HG03095 (cell line): ENCODE results near the gene KRIT1.
A peak's percentile ranks its signal among the peaks of the same experiment; 100 is the strongest.
"Not testable (repeated sequence)": the region's sequence is repeated elsewhere in the genome, so short reads cannot be mapped to it uniquely, and the experiment has no call there.

Experiments
- ATAC-seq: cut with Tn5 transposase; IDR thresholded peaks from one replicate; pipeline ENCODE4 v1.9.1; 2021; ENCODE audit warnings: moderate library complexity; ENCODE audit not compliant: unreplicated experiment

The KRIT1 gene

DNA sequence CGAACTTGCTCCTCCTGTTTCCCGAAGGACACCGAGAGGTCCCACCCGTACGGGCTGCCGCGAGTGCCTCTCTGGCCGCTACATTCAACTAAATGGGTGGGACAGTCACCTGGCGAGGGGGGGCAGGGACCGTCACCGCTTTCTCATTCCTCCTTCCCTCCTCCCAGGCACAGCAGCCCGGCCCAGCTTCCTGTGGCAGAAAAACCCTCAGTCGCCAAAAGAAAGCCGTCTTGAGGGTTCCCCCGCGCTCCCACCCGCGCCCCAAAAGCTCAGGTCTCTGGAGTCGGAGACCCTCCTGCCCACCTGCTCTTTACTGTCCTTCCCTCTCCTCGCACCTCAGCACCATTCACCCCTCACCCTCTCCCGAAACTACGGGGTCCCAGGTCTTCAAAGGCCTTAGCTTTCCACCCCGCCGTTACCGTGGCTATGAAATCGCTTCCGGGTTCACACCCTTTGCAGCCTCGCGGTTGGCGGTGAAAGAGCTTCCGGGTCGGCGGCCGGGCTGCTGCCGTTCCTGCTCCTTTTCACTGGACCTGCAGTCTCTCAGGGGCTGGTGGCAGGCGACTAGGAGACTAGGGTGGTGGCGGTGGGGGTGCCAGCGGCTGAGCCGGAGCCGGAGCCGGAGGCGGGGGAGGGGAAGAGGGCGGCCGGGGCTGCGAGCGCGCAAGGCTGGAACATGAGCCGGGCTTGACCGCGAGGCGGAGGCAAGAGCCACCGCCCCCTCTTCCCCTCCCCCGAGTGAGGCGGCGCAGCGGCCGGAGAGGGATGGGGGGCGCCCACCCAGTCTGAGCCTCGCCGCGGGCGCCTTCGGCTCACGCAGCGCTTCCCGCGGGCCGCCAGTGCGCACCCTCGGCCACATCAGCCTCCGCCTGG lies at the start of gene KRIT1, which contains the start of gene ANKIB1:
KRIT1 (minus strand) TSS at position 428 of the 873 bp plus-strand sequence. CDS start 3,779 bp downstream, outside the sequence.
ANKIB1 (plus strand) TSS at position 488 of the 873 bp plus-strand sequence. CDS start 49,005 bp downstream, outside the sequence.
- peak; percentile 74 for ATAC-seq

- ATAC-seq, result no peak
Observed at GRCh38 chr7:92295391-92295790, 49.7 kb upstream of the KRIT1 start.

GRCh38 chr7:92293896-92294590 lies 48.3 kb upstream of the KRIT1 start:
- ATAC-seq, result no peak

DNA sequence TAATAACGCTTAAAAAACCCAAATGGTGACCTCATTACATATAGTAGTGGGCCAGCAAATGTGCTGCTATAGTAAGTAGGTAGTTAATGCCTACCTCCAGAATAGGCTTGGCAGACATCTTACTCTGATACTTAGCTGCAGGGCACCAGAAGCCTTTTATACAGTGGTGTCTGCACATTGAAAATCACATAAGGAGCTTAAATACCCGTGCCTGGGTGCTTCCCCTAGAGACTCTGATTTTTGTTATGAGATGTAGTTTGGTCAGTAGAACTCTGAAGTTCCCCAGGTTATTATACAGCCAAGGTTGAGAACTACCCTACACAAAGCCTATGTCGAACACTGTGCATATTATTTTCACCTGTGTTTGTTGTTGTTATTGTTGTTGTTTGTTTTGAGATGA lies 47.3 kb upstream of the KRIT1 start:
- peak; percentile 51 for ATAC-seq

- ATAC-seq, result no peak
Observed at GRCh38 chr7:92289321-92289720, 43.6 kb upstream of the KRIT1 start.

DNA sequence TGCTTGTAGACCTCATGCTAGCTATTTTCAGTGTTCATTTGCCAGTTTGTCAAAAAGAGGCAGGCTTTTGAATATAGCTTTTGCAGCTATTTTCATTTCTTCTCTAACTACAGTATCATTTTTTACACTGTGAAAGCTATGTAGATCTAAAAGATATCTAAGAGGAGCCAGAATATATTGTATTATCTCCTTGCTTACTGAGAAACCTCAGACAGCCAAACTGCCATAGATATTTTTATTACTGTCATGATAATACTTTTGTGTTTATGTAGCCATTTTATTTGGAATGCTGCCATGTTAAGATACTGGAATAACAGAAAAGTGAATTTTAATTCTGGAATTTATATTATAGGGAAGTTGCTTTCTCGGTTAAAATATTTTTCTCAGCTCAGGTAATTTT lies 37.2 kb upstream of the KRIT1 start:
- ATAC-seq, result no peak

DNA sequence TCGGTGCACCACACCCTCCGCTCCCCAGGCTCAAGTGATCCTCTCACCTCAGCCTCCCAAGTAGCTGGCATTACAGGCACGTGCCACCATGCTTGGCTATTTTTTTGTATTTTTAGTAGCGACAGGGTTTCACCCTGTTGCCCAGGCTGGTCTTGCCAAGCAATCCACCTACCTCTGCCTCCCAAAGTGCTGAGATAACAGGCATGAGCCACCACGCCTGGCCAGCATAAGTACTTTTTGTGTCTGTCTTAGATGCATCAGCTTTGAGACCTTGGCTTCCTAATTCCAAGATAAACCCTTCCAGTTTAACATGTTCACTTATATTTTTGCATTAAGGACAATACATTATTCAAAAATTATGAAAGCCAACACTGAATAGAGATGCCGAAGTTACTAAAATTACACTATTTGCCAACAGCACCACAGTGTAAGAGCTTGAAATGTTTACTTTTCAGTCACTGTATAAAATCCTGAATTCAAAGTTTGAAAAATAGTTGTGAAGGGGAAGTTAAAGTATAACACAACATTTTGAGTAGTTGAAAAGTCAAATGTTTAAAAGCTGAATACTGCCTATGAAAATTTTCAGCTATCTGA lies 36.6 kb upstream of the KRIT1 start:
- no peak for ATAC-seq

GRCh38 chr7:92281031-92281430 lies 35.3 kb upstream of the KRIT1 start:
- no peak for ATAC-seq

GRCh38 chr7:92279396-92280031 lies 33.8 kb upstream of the KRIT1 start:
- ATAC-seq, result no peak

DNA sequence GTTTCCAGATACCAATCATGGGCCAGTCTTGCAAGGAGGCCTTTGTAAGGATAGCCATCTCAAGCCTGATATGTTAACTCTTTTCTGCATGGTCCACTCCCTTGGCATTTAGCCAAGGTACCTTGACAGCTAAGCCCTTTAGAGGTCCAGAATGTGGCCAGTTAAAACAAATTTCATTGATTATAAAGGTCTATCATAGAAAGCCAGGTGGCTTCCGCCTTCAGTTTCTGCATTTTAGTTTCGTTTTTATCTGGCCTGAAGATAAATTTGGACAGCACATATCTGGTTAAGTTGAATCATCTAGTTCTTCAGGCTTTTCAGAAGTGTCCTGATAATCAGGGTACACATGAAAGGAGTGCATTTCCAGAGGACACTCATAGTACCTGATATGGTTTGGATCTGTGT lies 30.7 kb upstream of the KRIT1 start:
- peak; percentile 83 for ATAC-seq

- no peak for ATAC-seq
Observed at GRCh38 chr7:92275327-92275726, 29.6 kb upstream of the KRIT1 start.

- no peak for ATAC-seq
Observed at GRCh38 chr7:92268921-92269320, 23.2 kb upstream of the KRIT1 start.

GRCh38 chr7:92266415-92267241 lies 20.9 kb upstream of the KRIT1 start:
- no peak for ATAC-seq

- ATAC-seq, result no peak
Observed at GRCh38 chr7:92260248-92260781, 14.6 kb upstream of the KRIT1 start.

GRCh38 chr7:92259610-92260247 lies 14.0 kb upstream of the KRIT1 start:
- ATAC-seq, result no peak

DNA sequence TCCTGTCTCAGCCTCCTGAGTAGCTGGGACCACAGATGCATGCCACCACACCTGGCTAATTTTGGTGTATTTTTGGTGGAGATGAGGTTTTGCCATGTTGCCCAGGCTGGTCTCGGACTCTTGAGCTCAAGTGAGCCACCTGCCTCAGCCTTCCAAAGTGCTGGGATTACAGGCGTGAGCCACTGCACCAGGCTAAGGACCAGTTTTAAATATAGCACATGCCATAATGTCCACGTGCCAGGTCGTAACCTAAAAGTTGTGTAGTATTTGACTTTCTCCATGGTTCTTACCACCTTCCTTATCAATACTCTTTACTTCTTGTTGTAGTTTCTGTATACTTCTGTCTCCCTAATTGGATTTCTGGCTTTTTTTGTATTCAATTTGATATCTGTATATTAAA lies 13.3 kb upstream of the KRIT1 start:
- ATAC-seq, result no peak

- no peak for ATAC-seq
Observed at GRCh38 chr7:92255308-92255707, 9.6 kb upstream of the KRIT1 start.

- ATAC-seq, result not testable (repeated sequence)
Observed at GRCh38 chr7:92254800-92255199, 9.1 kb upstream of the KRIT1 start.

- no peak for ATAC-seq
Observed at GRCh38 chr7:92253251-92253650, 7.5 kb upstream of the KRIT1 start.

GRCh38 chr7:92251181-92251580 lies 5.5 kb upstream of the KRIT1 start:
- ATAC-seq, result no peak
